Measurements from ENCODE around the gene C1orf198.
"Not testable (repeated sequence)": the region's sequence is repeated elsewhere in the genome, so short reads cannot be mapped to it uniquely, and the experiment has no call there.

Gene C1orf198

DNA sequence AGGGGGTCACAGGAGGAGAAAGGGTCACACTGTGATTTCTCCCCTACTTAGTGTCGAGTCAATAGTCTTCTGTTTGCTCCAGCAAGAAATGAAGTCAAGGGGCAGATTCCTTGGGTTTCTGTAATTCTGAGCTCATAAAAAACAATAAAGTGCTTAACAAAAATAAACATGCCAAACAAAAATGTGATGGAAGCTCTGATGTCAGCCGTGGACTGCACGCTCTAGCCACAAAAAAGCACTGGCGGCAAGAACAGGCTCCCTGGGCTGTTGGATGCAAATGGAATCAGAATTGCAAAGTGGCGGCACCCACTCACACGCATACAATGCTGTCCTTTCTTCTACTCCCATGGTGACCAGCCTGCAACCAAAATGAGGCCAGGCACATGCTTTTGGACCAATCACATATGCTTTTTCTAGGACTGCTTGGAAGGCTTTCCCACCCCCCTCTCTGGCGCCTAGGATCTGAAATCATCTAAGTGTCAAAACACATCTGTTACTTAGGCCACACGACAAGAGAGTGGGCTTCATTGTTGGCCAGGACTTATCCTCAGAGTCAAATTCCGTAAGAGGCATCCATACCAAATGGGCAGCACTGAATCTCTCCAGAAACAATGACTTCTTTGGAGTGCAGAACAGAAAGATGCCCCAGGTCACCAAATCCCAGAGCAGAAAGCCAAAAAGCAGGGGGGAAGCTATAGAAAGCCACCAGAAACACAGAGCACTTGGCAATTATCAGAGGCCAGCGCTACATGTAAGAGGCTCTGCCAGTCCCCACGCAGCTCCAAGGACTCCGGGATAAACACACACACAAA lies 9.2 kb downstream of the C1orf198 start:
- DNase-seq = no peak

DNA sequence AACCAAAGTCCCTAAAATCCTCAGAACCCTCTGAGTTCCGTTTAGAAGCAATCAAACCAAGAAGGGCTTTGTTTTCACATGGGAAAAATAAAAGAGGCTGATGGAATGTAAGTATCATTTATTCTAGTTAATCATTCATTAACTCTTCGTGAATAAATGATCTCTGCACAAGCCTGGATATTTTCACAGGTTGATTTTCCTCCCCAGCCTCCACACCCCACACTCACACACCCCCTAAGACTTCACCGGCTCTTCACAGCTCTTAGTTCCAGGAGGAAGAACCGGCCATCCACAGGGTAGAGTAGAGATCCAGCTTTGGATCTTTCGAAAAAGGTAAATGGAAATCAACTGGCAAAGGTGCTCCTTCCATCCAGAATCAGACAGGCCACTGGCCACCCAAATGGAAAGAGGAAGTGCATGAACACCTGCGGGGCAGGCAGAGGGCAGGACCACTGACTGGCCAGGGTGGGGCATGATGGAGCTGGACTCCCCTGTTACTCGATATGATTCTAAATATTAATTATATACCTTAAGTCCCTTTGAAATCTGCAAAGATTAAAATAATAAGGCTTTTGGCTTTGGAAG lies 10.0 kb downstream of the C1orf198 start:
- no peak for DNase-seq

DNA sequence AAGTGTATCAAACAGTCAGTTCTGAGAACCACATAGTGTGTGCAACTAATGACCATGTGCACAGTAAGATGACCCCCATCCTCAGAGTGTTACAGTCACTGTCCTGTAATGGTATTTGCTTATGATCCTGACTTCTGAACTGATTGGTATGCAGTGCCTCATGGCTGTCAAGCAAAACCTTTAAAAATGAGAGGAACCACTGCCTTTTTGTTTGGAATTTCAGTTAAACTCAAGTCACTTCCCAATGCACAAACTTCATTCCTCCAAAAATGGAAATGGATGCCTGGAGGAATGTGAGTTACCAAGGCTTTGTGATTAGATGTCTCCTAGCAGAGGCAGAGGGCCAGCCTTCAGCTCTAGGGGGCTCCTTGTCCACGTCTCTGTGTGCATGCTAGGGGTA lies 10.5 kb downstream of the C1orf198 start:
- DNase-seq = no peak

DNA sequence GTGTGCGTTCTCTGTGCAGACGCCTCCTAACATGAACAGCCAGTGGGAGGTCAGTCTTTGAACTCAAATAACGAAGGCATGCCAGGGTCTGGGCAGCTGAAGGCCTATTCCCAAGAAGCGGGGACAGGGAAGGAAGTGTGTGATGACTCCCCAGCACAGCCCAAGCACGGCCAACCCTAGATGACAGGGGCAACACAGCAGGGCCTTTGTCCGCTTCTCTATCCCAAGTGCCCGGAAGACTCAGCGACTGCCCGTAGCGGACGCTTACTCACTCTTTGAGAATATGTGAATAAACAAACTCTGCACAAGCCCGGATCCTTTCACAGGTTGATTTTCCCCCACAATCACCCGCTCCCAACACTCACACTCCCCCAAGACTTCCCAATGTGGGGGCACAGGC lies 11.2 kb downstream of the C1orf198 start:
- DNase-seq = no peak

DNA sequence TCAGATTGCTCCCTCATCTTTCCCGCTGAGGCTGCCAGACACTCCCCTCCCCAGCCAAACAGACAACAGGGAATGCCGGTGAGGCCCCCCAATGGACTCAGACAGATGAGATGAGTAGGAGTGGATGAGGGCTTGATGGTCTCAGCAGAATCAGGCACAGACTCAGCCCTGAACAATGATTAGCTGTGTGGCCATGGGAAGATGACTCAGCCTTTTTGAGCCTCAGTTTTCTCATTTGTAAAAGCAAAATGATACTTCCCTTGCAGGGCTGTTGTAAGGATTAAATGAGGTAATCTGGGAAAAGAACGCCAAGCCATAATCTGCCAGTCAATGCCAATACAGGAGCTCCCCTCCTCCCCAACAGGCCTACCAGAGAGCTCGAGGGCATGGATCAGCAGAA lies 12.4 kb downstream of the C1orf198 start:
- DNase-seq = no peak

DNA sequence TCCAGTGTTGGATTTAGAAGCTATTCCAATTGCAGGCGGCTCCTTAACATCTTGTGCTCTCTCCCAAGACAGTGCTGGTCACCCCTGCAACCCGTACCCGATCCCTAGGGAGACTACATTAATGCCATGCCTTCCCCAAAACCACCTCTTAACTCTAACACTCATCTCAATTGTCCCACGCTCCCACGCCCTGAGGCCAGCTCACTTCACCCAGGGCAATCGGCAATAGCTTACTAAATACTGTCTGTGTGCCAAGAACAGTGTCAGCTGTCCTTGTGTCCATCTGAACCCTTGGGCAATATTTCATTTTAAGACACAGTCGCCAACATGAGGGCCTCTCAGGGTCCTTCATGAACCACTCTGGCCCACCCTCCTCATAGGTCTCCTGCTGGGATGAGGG lies 13.9 kb downstream of the C1orf198 start:
- no peak for DNase-seq

DNA sequence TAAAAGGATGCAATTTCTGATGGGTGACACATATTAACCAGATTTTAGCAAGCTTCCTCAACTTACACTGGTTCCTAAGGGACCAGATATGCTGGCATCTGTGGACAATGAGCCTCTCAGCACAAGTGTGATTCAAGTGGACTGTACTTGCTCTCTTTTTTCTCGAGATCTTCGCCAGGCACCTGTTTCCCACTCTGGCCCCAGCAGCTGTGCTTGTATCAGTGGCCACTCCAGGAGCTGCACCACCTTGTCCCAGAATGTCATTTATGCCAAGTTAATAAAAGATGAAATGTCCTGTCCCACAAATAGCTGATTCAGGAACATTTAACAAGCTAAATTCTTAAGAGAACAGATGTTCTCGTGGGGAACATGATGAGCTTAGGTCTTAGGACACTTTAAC lies 14.6 kb downstream of the C1orf198 start:
- DNase-seq = no peak

DNA sequence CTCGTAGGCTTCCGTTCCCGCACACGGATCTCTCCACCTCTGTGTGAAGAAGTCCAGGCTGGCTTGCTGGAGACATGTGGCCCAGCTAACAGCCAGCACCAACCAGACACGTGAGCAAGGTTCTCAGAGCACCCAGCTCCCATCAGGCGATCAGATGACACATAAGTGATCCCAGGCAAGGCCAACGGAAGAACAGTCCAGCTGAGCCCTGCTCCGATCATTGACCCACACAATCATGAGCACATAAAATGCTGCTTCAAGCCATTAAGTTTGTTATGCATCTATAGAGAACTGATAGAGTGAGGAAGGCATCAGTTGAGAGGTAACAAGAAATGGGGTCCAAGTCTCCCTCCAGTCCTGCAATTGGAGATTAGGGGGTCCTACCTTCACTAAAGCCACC lies 15.4 kb downstream of the C1orf198 start:
- no peak for DNase-seq

DNA sequence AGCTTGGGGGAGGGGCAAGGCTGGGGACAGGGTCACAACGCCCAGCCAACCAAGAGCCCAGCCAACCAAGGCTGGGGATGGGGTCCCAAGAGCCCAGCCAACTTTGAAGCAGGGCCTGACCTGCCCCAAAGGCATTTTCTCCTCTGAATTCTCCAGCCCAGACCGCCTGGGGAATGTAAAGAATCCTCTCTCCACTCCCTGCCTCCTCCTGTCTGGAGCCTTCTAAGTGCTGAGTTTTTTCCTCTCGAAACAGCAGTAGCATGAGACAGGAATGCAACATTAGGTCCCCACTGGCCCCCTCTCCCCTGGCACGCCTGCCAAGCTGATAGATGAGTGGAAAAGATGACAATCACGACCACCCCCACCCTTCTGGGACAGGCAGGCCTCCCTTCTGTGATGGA lies 17.0 kb downstream of the C1orf198 start:
- no peak for DNase-seq

DNA sequence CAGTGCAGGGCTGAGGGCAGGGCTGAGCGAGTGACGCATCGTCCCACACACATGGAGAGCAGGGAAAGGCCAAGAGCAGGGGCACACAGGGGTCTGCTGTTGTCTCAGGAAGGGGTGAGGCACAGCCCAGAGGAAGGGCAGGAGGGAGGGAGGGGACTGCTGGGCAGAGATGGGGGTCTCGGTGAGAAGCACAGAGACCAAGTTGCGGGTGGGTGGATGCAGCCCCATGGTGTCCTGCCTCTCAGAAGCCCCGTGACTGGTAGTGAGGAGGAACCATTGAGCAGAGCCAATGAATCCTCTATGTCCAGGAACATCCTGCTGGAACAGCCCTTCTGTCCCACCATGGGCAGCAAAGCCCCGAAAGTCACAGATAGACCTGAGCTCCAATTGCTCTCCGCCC lies 17.8 kb downstream of the C1orf198 start:
- DNase-seq = no peak

DNA sequence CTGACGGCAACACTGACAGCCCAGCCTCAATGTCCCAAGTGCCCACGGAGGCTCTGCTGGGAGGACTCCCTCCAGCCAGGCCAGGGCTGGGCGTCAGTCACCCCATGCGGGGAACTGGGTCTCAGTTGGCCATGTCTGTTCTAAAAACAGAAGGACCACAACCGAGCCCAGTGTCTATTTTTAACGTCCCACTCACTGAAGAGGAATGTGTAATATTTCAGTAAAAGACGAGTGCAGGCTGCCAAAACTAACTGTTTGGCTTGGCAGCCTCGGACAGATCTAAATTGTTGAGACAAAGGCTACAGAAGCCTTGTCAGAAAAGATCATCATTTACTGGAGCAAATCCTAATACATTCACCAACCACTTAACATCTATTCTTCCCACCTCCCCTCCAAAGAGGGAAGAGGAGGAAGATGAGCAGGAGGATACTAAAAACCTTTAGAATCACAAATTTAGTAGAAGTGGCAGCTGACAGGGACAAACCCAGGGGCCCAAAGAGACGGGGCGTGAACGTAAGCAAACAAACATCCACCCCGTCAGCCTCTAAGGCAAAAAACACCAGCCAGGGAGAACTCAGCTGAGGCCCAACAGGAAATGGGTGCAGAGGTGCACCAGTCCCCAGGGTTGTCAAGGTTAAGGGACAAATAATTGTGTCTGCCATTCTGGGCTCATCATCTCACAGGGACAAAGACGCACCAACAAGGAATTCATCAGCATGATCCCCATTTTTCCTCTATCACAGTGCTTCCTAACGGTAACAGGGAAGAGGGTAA lies 18.7 kb downstream of the C1orf198 start:
- DNase-seq = no peak

DNA sequence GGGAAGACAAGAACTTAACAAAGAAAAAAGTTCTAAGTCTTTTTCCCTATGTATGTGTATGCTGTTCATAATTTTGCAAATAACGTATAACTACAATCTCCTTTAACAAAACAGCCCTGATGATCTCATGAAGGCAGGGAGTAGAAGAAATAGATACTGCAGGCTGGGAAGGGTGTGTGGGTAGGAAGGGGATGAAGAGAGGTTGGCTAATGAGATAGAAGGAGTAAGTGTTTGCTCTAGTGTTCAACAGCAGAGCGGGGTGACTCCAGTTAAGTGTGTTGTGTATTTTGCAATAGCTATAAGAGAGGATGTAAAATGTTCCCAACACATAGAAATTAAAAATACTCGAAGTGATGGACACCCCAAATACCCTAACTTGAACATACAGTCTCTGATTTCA lies 20.1 kb downstream of the C1orf198 start:
- DNase-seq = no peak

DNA sequence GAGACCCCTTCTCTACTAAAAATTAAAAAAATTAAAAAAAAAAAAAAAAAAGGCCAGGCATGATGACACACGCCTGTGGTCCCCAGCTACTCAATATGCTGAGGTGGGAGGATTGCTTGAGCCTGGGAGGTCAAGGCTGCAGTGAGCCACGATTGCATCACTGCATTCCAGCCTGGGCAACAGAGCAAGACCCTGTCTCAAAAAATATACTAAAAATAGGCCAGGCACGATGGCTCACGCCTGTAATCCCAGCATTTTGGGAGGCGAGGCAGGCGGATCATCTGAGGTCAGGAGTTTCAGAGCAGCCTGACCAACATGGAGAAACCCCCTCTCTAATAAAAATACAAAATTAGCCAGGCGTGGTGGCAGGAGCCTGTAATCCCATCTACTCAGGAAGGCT lies 23.1 kb downstream of the C1orf198 start:
- not testable (repeated sequence) for DNase-seq

DNA sequence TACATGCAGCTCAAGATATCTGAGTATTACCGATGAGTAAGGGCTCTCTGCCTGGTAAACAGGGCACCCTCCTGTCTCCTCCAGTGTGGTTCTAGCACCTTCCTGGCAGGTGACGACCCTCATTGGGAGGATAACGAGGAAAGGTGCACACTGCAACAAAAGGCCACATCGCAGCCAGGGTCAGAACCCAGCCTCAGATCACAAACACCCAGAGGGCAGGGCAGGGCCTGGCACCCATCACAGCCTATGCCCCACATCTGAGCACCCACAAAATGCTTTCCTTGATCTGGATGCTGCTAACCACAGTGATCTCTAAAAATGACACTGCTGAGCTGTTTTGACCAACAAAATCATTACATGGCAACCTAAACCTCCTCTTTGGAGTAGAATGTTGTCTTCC lies 23.8 kb downstream of the C1orf198 start:
- DNase-seq = no peak

DNA sequence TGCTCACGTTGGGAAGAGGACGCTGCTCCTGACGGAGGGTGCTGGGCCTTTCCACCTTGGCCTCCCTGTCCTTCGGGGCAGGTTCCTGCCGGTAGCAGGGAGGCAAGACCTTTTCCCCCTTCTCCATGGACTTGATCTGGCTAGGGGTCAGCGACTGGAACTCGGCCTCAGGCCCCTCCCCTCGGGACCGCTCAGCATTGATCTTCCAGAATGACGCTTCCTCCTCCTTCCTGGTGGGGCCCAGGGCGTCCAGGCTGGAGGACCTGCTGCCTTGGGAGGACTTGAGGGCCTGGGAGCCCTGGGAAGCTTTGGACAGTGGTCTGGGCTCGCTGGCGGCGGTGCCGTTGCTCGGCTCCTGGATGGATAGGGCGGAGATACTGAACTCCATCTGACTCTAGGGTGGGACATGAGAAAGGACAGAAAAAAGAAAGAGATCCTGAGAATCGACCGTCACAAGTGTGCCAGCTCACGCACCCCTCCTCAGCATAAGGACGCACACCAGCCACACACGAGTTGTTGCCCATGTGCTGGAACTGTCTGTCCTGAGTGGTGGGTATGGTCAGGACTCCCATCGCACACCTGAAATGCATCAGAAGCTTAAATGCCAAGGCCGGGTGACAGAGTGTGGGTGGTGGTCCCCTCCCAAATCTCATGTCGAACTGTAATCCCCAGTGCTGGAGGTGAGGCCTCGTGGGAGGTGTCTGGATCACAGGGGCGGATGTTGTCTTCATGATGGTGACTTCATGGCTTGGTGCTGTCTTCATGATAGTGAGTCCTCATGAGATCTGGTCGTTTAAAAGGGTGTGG lies 24.6 kb downstream of the C1orf198 start:
- DNase-seq = no peak

DNA sequence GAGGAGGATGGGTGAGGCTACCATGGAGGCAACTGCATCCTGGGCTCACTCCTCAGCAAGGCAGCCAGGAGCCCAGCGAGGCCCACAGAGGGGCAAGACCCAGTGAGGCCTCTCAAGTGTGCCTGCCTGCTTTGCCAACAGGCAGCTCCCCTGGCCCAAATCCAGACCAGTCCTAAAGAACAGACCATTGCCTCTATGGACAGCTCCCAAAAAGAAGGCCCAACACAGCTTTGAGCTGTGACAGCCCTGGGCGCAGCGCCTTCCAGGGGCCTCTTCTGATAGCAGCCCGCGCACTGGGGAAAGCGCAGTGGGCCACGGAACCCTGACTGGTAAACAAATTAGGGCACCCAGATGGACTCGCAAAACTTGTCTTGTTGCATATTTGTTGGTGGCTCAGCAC lies 25.5 kb downstream of the C1orf198 start:
- no peak for DNase-seq

DNA sequence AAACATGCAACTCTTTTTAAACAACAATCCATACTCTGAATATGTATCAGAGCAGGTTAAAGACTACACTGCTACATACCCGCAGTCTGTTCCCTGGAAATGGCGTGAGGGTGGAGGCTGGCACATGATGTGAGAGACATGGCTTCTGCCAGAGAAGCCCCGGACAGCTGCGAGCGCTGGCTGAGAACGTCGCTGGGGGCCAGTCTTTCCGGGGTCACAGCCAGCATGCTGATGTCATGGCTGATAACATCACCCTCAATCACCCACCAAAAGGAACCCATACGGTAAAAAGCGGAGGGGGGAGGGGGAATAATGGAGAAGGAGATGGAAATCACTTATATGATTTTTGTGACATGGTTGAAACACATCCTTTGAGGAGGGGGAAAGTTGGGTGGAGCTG lies 29.1 kb downstream of the C1orf198 start:
- DNase-seq = no peak

DNA sequence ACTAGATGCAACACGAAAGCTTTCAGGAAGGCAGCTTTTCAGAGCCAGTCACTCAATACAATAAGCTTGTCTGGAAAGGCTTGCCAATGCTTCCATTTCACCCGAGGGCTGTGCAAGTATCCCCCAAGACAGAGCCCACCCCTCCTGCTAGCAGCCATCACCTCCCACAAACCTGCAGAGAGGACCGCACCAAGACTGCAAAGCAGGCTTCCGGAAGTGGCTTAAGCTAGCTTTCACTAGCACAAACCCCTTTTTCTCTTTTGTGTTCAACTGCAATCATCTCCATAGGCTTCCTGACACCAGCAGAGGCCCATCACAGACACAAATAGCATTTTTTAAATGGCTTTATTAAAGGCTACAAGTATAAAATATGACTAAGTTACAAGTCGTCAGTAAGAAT lies 31.5 kb downstream of the C1orf198 start:
- no peak for DNase-seq

DNA sequence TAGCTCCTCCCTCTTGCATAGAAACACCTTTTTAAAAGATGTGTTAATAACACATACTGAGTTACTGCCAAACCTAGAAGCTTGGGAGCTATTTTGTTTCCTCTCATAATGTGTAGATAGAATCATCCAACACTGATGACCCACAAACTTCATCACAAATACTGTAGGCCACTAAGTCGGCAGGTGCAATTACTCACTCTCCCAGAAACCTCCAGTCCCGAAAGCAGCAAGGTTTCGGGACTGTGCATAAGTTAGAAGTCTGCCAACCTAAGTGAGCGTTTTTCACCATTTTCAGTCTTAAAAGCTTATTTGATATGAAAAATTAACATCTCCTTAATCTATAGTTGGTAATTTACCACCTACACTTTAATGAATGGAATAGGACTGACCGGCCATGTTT lies 32.0 kb downstream of the C1orf198 start:
- no peak for DNase-seq

DNA sequence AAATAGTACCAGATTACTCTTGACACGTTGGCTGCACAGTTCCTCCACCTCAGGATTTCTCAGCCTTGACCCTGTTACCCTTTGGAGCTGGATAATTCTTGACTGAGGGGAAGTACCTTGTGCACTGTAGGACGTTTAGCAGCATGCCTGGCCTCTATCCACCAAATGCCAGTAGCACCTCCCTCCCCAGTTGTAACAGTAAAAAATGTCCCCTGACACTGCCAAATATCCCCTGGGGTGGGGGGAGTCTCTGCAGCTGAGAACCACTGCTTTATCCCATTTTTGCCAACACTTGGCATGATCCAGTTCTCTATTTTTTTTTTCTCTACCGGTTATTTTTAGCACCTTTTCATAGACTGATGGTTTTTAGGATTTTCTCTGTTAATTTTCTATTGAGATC lies 34.0 kb downstream of the C1orf198 start:
- no peak for DNase-seq

DNA sequence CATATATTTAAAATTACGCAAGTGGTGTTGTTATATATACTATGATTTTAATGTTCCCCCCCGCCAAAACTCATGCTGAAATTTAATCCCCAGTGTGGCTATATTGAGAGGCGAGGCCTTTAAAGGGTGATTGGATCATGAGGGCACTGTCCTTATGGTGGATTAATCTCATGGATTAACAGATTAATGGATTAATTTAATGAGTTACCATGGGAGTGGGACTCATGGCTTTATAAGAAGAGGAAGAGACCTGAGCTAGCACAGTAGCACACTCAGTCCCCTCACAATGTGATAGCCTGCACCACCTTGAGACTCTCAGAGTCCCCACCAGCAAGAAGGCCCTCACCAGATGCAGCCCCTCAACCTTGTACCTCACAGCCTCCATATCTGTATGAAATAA lies 34.8 kb downstream of the C1orf198 start:
- no peak for DNase-seq

DNA sequence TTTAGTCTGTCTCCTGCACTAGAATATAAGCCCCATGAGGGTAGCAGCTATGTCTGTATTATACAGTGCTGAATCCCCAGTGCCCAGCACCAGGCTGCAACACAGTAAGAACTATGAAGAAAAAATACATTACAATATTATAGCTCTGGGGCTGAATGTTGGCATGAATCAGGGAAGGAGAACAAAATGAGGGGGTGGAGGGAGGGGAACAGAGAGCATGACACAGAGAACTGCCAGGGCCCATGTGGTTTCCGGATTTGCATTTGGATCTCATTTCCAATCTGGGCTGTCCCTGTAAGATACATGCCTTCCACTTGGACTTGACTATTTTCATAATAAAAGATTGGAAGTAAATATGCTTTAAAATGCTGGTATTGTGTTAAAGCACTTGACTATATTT lies 35.8 kb downstream of the C1orf198 start:
- DNase-seq = no peak

DNA sequence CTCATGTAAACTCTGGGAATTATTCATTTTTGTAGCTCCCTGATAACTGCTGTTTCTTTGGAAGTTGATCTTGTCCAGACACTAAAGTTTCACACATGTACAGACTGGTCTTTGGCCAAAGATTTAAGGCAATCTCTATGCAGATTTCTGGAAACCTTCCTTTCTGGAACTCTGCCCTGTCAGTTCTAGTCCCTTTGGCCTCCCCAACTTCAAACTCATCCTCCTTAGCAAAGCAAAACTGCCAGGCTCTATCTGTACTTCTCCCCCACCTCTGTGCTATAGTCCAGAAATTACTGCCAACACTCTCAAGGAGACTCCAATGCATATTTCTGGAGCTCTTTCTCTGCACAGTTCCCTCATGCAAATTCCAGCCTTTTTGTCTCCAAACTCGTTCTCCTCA lies 36.5 kb downstream of the C1orf198 start:
- DNase-seq = no peak
